Measurements from ENCODE around the gene CFB. TPM values are rescaled to one million over a fixed set of nuclear protein-coding genes. Genes with fewer than 3 reads are reported as not detected.

Gene CFB
- total RNA-seq: under 1 TPM in 1 of 2 donors, not detected in 1; 0.65 TPM
- 0 reads per million in 2 donors for total RNA-seq

DNA sequence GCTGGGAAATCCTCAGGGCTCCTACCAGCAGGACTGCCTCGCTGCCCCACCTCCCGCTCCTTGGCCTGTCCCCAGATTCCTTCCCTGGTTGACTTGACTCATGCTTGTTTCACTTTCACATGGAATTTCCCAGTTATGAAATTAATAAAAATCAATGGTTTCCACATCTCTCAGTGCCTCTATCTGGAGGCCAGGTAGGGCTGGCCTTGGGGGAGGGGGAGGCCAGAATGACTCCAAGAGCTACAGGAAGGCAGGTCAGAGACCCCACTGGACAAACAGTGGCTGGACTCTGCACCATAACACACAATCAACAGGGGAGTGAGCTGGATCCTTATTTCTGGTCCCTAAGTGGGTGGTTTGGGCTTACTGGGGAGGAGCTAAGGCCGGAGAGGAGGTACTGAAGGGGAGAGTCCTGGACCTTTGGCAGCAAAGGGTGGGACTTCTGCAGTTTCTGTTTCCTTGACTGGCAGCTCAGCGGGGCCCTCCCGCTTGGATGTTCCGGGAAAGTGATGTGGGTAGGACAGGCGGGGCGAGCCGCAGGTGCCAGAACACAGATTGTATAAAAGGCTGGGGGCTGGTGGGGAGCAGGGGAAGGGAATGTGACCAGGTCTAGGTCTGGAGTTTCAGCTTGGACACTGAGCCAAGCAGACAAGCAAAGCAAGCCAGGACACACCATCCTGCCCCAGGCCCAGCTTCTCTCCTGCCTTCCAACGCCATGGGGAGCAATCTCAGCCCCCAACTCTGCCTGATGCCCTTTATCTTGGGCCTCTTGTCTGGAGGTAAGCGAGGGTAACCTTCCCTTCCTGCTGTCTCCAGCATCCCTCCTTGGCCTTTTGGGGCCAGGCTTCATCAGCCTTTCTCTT lies at the start of gene CFB:
CFB (plus strand) TSS at position 589 of the 863 bp plus-strand sequence; CDS start at position 716, 127 bp downstream.
- Mint-ChIP-seq H3K36me3 (ENCODE audit: low read depth) (no peaks in the 10 kb centered on the region), H3K4me1 (peaks cover 8% of the 10 kb centered on the region), H3K27me3 (peaks cover 39% of the 10 kb centered on the region), H3K27ac (no peak within 1 kb of the TSS), H3K4me3 (no peak within 1 kb of the TSS)
- ATAC-seq: no peak
- no peaks in the 10 kb centered on the region for H3K9me3 ChIP-seq (ENCODE audit: control insufficient read depth, low read length, poor library complexity, severe bottlenecking)
- no peak for DNase-seq

DNA sequence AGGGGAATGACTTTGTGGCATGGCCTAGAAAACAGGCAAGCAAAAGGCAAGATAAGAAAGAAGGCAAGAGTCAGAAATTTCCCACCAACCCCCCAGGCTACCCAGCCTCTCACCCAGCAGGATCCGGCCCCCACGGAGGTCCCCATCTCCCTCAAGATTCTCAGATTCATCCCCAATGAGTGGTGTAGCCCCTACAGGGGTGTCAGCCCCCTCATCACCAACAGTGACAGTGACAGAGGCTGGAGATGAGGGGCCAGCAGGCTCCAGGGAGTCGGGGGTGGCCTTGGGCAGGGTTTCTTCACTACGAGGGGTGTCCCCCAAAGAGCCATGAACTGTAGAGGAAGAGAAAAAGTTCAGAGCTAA lies 49.4 kb upstream of the CFB start:
- H3K4me1 Mint-ChIP-seq: peaks cover 24% of the 10 kb centered on the region
- peak overlapping the region; percentile 84 for H3K4me3 Mint-ChIP-seq
- peak overlapping the region; percentile 91 for H3K27ac Mint-ChIP-seq
- DNase-seq: no peak
- ATAC-seq: no peak
- peaks cover 5% of the 10 kb centered on the region for H3K36me3 Mint-ChIP-seq (ENCODE audit: low read depth)
- H3K9me3 ChIP-seq (ENCODE audit: control insufficient read depth, low read length, poor library complexity, severe bottlenecking): no peaks in the 10 kb centered on the region
- H3K27me3 Mint-ChIP-seq: no peaks in the 10 kb centered on the region

DNA sequence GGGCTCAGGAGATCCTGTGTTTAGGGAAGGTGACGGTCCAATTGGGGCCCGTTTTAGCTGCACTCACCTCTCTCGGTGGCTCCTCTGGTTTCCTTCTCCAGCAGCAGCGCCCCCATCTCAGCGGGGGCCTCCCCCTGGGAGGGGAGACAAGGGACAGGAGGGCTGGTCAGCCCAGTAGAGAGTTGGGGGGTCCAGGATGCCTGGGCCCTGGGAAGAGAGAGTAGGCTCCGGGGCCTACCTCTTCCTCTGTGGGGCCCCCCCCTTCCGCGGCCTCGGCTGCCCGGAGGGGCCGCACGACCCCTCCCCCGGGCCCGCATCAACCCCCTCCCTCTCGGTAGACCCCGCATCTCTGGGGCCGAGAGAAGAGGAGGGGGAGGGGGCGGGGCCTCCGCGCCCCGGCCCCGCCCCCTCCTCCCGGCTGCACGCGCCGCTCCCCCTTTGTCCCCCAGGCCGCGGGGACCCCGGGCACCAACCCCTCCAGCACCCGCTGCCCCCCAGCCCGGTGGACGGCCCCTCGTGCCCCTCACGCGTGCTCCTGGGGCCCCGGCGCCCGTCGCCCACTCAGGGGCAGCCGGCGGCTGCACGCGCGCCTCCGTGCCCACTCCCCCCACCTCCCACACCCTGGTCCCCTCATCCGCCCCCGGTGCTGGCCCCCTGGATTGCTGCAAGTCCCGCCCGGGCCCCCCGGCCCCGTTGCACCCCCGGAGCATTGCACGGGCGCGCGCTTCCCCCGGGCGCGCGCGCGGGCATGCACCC lies 48.9 kb upstream of the CFB start:
- ATAC-seq: no peak
- H3K4me1 Mint-ChIP-seq: peaks cover 23% of the 10 kb centered on the region
- H3K36me3 Mint-ChIP-seq (ENCODE audit: low read depth): peaks cover 5% of the 10 kb centered on the region

DNA sequence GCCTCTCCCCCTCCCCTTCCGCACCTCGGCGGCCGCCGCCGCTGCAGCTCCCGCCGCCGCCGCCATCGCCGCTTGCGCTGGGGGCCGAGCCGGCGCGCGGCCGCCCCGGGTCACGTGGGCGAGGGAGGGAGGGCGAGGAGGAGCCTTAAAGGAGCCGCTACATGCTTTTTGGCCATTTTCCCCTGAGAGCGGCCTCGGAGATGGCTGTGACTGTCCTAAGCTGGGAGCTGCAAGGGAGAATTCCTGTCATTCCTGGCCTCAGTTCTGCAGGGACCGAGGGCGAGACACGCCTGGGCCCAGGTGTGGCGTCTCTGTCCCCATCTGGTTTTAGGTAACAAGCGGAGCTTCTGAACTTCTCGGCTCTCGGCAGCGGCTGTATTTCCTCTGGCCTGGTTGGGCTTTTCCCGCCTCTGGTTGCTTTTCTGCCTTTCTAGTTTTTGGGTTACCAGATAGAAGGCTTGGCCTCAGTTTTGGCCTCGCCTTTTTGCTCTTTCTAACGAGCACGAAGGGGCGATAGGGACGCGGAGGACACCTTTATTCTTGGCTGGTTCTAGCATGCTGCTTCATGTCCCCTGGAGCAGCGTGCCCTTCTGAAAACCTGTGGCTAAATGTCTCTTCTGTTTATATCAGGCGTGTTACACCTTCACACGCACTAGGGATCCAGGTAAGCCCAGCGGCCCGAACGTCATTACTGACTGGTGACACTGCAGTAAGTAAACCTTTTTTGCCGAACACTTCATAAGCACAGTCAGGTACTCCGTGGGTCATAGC lies 48.1 kb upstream of the CFB start, which contains the start of gene EHMT2:
EHMT2 (minus strand) TSS at position 87 of the 771 bp plus-strand sequence; CDS start at position 66, 21 bp downstream.
- H3K36me3 Mint-ChIP-seq (ENCODE audit: low read depth): peaks cover 3% of the 10 kb centered on the region
- H3K27me3 Mint-ChIP-seq: no peaks in the 10 kb centered on the region
- H3K4me1 Mint-ChIP-seq: peaks cover 26% of the 10 kb centered on the region
- H3K27ac Mint-ChIP-seq: peak within 1 kb of the TSS; percentile 95
- H3K9me3 ChIP-seq (ENCODE audit: control insufficient read depth, low read length, poor library complexity, severe bottlenecking): no peaks in the 10 kb centered on the region
- peak; percentile 71 for ATAC-seq
- DNase-seq: peak; percentile 79 to 82 (median 80)
- H3K4me3 Mint-ChIP-seq: peak within 1 kb of the TSS; percentile 94

More for the DNA sequence above, 48.9 kb upstream of the CFB start:
- peak overlapping the region; percentile 91 for H3K27ac Mint-ChIP-seq
- DNase-seq: peak in 1 of 3 donors; percentile 31
- no peaks in the 10 kb centered on the region for H3K9me3 ChIP-seq (ENCODE audit: control insufficient read depth, low read length, poor library complexity, severe bottlenecking)
- H3K4me3 Mint-ChIP-seq: peak overlapping the region; percentile 94
- H3K27me3 Mint-ChIP-seq: no peaks in the 10 kb centered on the region

DNA sequence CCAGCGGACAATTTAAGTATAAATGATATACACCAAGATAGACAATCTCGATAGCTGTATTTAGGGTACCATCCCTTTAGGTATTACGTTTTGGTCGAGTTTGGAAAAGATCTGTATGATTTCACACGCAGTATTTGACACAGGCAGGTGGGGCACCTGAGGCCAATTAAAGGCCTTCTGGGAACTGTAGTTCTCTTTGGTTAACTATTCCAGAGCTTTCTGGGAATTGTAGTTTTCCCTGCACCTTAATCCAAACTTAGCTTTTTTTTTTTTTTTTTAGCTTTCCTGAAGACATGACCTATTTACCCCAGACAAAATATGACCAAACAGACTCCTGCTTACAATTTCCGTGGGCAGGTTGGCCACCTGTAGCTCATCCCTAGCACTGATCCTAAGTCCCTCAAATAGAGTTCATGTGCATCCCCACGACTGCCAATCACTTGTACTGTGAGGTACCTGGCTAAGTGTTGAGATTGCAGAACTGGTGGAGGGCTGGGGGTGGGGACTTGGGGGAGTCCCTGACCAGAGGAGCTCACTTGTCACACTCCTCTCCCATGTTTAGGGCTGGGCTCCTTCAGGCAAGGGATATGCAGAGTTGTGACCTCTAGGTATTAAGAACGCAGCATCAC lies 47.4 kb upstream of the CFB start:
- H3K4me1 Mint-ChIP-seq: peaks cover 29% of the 10 kb centered on the region
- no peaks in the 10 kb centered on the region for H3K27me3 Mint-ChIP-seq
- H3K9me3 ChIP-seq (ENCODE audit: control insufficient read depth, low read length, poor library complexity, severe bottlenecking): no peaks in the 10 kb centered on the region
- peak overlapping the region; percentile 95 for H3K27ac Mint-ChIP-seq
- peak overlapping the region; percentile 94 for H3K4me3 Mint-ChIP-seq
- H3K36me3 Mint-ChIP-seq (ENCODE audit: low read depth): peaks cover 3% of the 10 kb centered on the region
- peak; percentile 53 for ATAC-seq
- DNase-seq: no peak

DNA sequence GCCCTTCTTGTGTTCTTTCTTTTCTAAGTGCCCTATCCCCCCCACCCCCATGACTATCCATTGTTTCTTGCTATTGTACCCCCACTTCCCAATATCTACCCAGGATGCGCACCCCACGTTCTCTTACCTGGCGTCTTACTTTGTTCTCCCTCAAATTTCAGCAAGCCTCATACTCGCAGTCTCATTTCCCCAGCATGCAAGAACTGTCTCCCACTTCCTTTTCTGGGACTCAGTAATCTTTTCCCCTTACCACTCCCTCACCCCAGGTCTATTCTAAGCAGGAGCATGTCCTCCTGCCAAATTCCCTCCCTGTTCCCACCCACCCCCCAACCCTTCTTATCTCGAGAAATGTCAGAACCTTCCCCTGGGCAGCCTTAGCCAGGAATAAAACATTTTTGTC lies 46.7 kb upstream of the CFB start:
- peaks cover 29% of the 10 kb centered on the region for H3K4me1 Mint-ChIP-seq
- H3K27ac Mint-ChIP-seq: no peak overlapping the region
- peaks cover 3% of the 10 kb centered on the region for H3K36me3 Mint-ChIP-seq (ENCODE audit: low read depth)

DNA sequence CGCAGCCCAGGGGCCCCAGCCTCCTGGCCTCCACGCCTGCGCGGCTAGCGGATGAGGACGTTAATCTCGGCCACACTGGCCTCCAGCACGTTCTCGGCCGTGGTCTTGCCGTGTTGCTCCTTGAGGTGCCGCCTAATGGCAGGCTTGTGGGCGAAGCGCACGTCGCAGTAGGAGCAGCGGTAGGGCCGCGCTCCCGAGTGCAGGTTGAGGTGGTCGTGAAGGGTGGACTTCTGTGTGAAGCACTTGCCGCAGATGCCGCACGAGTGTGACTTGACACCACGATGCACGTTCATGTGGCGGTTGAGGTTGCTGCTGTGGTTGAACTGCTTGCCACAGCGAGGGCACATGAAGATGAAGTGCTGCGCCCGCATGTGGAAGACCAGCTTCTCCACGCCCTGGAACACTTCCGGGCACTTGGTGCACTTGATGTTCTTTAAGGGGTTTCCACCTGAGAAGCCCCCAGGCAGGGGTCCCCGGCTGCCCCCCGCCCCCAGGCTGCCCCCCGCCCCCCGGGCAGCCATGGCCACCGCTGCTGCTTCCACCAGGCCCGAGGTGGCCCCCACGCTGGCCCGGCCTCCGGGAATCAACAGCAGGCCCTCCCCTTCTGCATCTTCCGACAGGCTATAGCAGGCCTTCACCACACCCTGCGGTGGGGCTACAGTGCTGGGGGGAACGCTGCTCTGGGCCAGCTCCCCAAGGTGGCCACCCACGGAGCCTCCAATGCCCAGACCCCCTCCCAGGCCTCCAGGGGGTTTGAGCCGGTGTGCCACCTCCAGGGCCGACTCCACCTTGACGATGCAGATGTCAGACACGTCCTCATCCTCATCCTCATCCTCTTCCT lies 45.8 kb upstream of the CFB start:
- peaks cover 29% of the 10 kb centered on the region for H3K4me1 Mint-ChIP-seq

More for the DNA sequence above, 46.7 kb upstream of the CFB start:
- peak overlapping the region; percentile 72 for H3K4me3 Mint-ChIP-seq
- no peaks in the 10 kb centered on the region for H3K9me3 ChIP-seq (ENCODE audit: control insufficient read depth, low read length, poor library complexity, severe bottlenecking)
- ATAC-seq (no peak), DNase-seq (no peak)
- H3K27me3 Mint-ChIP-seq: no peaks in the 10 kb centered on the region

DNA sequence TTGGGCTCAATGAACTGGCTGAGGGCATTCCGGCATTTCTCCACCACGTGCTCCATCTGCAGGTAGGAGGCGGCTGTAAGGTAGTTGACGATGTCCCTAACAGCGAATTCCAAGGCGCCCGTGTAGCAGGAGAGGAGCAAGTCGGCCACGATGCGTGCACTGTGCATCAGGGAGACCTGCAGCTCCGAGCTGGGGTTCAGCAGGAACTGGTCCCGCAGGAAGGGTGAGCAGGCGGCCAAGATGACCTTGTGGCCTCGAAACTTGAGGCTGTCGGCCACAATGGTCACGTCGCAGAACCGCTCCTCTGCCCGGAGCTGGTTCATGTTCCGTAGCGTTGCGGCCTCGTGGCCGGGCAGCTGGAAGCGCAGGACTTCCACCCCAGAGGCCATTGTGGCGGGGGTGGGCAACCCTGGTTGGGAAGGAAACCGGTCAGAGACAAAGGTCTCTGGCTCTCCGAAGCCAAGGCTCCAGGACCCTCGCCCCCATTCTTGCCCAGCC lies 44.9 kb upstream of the CFB start:
- ATAC-seq (no peak), DNase-seq (no peak)
- no peaks in the 10 kb centered on the region for H3K9me3 ChIP-seq (ENCODE audit: control insufficient read depth, low read length, poor library complexity, severe bottlenecking)
- no peaks in the 10 kb centered on the region for H3K27me3 Mint-ChIP-seq
- peaks cover 3% of the 10 kb centered on the region for H3K36me3 Mint-ChIP-seq (ENCODE audit: low read depth)
- no peak overlapping the region for H3K27ac Mint-ChIP-seq
- H3K4me3 Mint-ChIP-seq: peak overlapping the region; percentile 90
- peaks cover 29% of the 10 kb centered on the region for H3K4me1 Mint-ChIP-seq

More for the DNA sequence above, 45.8 kb upstream of the CFB start:
- Mint-ChIP-seq H3K36me3 (ENCODE audit: low read depth) (peaks cover 3% of the 10 kb centered on the region), H3K4me3 (no peak overlapping the region), H3K27ac (no peak overlapping the region), H3K27me3 (no peaks in the 10 kb centered on the region)
- DNase-seq (no peak), ATAC-seq (no peak)
- H3K9me3 ChIP-seq (ENCODE audit: control insufficient read depth, low read length, poor library complexity, severe bottlenecking): no peaks in the 10 kb centered on the region

DNA sequence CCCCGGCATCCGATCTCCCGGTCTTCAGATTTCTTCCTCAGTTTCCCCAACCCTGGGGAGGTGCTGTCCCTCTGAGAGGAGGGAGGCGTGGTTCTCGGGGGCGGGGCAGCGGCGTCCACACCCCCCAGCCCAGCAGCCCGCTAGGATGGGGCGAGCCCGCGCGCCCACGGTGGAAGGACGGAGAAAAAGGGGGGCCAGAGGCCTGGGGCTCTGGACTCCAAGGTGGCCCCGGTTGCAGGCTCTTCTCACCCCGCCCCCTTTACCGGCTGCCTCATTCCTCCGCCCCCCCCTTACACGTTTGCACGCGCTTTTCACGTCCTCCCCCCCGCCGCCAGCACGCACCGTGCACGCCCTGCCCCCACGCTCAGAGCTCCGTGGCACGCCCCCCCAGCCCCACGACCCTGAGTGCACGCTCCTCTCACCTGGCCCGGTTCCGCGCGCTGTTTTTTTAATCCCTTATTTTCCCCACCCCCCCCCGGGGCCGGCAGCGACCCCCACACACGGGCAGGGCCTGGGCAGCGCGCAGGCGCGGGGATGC lies 44.4 kb upstream of the CFB start:
- H3K9me3 ChIP-seq (ENCODE audit: control insufficient read depth, low read length, poor library complexity, severe bottlenecking): no peaks in the 10 kb centered on the region
- Mint-ChIP-seq H3K27ac (no peak overlapping the region), H3K36me3 (ENCODE audit: low read depth) (peaks cover 3% of the 10 kb centered on the region), H3K27me3 (peaks cover 5% of the 10 kb centered on the region), H3K4me1 (peaks cover 29% of the 10 kb centered on the region), H3K4me3 (peak overlapping the region; percentile 90)
- DNase-seq (peak; percentile 48 to 53 (median 49)), ATAC-seq (peak; percentile 19)

DNA sequence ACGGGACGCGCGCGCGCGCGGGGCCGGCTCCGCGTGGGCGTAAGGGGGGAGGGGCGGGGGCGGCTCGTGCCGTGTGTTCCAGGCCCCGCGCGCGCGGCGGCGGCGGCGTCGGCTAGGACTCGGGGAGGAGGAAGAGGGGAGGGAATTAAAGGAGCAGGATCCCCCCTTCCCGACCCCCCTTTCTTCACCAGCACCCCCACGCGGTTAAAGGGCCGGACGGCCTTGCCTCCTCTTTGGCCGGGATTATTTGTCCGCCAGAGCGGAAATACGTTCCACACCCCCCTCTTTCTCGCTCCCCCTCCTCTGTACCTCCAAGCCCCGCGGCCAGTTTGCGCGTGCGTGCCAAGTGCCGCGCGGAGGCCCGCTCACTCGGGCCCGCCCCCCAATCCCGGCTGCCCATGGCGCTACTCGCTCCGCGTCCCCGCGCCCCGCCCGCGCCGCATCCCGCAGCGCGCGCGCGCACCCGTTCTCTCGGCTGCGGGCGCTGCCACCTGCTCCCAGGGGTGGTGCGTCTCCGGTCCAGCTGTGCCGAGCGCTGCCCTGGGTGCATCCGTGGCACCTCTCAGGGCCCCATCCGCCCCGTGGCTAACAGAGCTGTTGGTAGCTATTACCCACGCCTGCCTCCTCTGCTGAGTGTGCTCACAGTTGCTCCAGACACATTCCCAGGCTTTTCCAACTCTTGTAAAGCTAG lies 43.8 kb upstream of the CFB start, which contains the start of gene ZBTB12:
ZBTB12 (minus strand) TSS at position 134 of the 691 bp plus-strand sequence. CDS start 781 bp downstream, outside the sequence.
- no peaks in the 10 kb centered on the region for H3K9me3 ChIP-seq (ENCODE audit: control insufficient read depth, low read length, poor library complexity, severe bottlenecking)
- ATAC-seq (peak; percentile 63), DNase-seq (peak; percentile 72 to 81 (median 81))
- H3K27me3 Mint-ChIP-seq: peaks cover 6% of the 10 kb centered on the region
- peaks cover 29% of the 10 kb centered on the region for H3K4me1 Mint-ChIP-seq
- H3K4me3 Mint-ChIP-seq: peak within 1 kb of the TSS; percentile 90
- H3K36me3 Mint-ChIP-seq (ENCODE audit: low read depth): peaks cover 3% of the 10 kb centered on the region
- peak within 1 kb of the TSS; percentile 89 for H3K27ac Mint-ChIP-seq

DNA sequence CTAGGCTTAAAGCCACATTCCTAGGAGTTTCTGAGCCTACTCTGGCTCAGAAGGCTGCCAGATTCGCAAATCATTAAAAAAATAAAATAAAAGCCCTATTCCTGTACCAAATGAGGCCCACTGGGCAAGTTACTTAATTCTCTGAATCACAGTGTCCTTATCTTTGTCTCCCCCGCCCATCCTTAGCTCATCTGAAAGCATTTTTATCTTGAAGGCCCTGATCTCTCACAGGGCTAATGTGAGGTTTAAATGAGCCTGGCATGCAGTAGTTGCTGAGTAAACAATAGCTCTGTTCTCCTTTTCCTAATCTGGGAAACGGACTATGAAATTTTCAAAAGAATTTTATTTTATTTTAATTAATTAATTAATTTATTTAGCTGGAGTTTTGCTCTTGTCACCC lies 41.9 kb upstream of the CFB start:
- DNase-seq: no peak
- Mint-ChIP-seq H3K4me3 (no peak overlapping the region), H3K4me1 (peaks cover 20% of the 10 kb centered on the region), H3K36me3 (ENCODE audit: low read depth) (no peaks in the 10 kb centered on the region), H3K27ac (no peak overlapping the region), H3K27me3 (peaks cover 6% of the 10 kb centered on the region)
- no peak for ATAC-seq
- no peaks in the 10 kb centered on the region for H3K9me3 ChIP-seq (ENCODE audit: control insufficient read depth, low read length, poor library complexity, severe bottlenecking)

Measured in T-helper 17 cell (primary cell).